SH-SY5Y (cell line): ENCODE measurements around the gene C1QA.

Experiments
- GATA2 ChIP-seq: IDR thresholded peaks from 2 replicates; pipeline ENCODE4 v1.6.1; 2011; ENCODE audit warnings: mild to moderate bottlenecking, low read depth, low read length
- GATA3 ChIP-seq: IDR thresholded peaks from 2 replicates; pipeline ENCODE4 v1.6.1; 2011; ENCODE audit warnings: low read depth, mild to moderate bottlenecking, low read length, moderate library complexity

The C1QA gene

DNA sequence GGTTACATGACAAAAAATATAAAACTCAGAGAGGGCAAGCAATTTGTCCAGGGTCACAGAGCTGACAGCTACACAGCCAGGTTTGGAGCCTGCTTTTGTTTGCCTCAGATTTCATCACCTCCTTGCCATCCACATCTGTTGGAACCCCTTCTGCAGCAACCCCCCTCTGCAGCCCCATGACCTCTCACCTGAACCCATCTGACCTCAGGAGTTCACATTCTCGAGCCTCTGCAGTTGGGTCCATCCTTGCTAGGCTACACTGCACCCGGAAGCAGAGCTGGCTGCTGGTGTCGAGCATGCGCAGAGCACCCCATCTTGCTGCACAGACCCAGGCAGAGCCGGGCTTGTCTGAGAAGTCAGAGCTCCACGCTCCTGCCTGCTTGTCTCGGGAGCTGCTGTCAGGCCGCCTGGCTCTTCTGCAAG is 26.6 kb downstream of the C1QA start:
- TF ChIP-seq GATA3 (no peak), GATA2 (no peak)

DNA sequence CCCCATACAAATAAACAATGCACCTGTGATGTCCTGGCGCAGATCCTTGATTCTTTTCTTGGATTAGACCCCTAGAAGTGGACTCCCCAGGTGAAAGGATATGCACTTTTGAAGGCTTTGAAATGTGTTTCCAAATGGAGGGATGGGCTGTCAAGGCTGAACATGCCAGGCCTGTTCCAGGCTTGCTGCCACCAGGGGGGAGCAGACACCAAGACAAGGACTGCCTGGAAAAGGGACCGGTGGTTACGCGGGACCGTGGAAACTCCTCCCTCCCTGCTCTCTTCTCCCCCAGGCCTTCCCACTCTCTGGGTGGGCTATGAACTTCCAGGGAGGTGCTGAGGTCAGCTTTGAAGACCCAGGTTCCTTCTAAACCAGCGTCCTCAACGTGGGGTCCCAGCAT is 29.3 kb downstream of the C1QA start:
- TF ChIP-seq GATA2 (no peak), GATA3 (no peak)

DNA sequence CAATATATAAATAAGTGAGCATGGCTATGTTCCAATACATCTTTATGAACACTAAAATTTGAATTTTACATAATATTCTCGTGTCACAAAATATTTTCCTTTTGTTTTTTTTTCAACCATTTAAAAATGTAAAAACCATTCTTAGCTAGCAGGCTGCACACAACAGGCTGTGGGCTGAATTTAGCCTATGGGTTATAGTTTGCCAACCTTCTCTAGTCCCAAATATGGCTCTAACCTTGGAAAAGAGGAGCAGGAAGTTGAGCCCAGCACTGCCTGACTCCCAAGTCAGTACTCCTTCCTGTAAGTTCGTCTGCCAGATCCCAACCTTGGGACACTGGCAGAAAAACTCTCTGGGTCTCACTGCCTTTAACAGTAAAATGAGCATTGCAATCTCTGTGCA is 30.0 kb downstream of the C1QA start:
- TF ChIP-seq GATA3: no peak
- no peak for TF ChIP-seq GATA2

DNA sequence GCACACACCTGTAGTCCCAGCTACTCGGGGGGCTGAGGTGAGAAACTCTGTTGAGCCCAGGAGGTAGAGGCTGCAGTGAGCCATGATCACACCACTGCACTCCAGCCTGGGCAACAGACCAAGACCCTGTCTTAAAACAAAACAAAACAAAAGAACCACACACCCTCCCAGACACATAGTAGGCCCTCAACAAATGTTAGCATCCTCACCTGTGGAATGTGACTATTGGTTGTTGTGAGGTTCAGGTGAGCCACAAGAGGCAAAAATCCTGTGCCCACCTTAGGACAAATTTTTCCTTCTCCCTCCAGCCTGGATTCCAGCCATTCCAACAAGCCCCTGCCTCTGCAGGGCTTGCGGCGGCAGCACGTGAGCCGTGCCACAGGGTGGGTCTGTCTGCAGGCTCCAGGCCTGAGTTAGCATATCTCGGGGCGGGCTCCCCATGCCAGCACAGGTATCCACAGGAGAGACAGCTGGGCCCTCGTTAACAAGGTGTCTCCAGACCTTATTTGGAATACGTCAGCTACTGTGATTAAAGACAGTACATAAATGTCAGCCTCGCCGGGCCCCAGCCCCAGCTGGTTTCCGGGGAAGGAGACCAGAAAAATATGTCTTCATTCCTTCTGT is 34.0 kb downstream of the C1QA start:
- no peak for TF ChIP-seq GATA2
- TF ChIP-seq GATA3: no peak

DNA sequence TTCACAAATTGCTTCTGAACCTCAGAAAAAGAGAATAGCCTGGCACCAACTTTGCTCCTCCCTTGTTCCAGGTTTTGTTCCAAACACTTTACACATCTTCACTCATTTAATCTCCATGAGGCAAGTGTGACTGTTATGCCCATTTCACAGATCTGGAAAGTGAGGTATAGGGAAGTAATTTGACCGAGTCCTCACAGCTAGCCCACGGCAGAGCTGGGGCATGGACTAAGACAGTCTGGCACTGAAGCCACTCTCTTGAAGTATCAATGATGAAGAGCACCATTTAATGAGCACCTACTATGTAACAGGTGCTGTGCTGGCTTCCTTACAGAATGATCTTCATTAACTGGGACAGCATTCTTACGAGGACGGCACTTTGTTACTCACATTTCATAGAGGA is 35.6 kb downstream of the C1QA start:
- TF ChIP-seq GATA2: no peak
- no peak for TF ChIP-seq GATA3

DNA sequence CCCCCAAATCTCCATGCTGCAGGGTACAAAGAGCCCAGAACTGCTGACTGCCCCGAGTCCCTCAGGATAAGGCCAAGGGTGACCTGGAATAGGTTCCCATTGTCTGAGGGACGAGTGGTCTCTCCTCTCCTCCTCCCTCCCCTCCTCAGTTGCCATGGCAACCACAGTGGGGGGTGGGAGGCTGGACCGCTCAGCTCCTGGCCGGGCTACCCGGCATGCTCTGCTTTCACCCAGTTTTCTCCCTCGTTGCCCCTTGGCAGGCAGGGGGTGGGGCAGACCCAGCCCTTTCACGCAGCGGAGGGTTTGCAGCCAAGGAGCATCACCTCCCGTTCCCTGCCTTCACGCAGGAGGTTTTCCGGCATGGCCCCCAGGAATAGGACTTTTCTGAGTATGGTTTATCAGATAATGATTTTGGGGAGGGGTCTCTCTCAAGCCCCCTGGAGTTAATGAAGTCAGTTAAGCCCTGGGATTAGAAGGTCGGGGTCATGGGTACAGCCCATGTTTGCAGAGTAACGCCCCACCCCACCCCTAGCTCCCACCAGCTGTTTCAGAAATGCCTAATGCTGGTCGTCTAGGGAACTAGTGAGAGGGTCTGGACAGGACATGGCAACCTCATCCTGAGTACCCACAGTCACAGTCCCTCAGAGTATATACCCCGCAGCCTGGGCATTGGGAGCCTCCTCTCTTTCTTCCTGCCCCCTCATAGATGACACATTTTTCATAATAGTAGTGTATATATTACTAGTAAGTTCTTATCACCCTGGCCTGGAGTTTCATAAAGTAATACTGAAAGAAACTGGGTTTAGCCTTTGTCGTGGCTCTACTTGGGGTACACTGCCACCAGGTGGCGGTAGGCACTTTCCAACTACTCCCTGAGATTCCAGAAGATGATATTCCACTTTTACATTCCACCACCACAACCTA is 37.3 kb downstream of the C1QA start:
- TF ChIP-seq GATA3: no peak
- TF ChIP-seq GATA2: peak; percentile 72

DNA sequence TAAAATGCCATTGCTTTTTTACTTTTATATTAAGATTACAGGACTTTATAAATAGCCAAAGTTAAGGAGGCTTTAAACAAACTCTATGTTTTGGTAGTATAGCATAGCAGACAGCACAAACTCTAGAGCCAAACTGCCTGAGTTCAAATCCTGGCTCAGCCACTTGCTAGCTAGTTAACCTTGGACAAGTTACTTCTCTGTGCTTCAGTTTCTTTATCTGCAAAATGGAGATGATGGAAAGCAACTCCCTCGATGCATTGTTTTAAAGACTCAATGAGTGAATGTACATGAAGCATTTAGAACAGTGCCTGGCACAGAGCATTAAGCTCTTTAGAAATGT is 38.0 kb downstream of the C1QA start:
- TF ChIP-seq GATA2 (no peak), GATA3 (no peak)

DNA sequence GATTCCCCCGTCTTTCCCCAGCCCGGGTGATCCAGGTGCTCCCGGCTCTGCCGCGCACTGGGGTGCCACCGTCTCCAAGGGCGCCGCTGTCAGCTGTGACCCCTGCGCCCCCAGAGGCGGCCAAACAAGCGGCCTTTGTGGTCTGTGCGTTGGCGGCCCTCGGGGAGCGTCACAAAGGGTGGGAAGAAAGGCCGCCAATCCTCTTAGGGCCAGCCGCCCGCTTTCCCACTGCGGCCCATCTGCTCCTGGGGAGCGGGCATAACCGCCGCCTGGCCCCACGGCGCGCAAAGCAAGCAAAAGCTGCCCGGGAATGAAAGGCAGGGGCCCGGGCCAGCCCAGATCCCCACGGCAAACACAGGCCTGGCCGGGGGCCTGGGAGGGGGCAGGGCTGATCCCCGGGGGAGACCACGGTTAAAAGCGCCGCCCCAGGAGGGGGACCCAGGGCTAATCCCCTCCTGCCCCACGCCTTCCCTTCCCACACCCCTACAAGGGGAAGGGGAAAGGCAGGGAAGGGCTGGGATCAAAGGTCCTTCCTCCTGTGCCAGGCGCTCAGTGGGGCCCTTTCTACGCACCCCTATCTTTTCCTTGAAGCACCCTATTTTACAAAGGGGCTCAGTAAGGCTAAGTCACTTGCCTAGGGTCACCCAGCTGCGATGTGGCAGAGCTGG is 40.6 kb downstream of the C1QA start:
- TF ChIP-seq GATA2 (no peak), GATA3 (no peak)

DNA sequence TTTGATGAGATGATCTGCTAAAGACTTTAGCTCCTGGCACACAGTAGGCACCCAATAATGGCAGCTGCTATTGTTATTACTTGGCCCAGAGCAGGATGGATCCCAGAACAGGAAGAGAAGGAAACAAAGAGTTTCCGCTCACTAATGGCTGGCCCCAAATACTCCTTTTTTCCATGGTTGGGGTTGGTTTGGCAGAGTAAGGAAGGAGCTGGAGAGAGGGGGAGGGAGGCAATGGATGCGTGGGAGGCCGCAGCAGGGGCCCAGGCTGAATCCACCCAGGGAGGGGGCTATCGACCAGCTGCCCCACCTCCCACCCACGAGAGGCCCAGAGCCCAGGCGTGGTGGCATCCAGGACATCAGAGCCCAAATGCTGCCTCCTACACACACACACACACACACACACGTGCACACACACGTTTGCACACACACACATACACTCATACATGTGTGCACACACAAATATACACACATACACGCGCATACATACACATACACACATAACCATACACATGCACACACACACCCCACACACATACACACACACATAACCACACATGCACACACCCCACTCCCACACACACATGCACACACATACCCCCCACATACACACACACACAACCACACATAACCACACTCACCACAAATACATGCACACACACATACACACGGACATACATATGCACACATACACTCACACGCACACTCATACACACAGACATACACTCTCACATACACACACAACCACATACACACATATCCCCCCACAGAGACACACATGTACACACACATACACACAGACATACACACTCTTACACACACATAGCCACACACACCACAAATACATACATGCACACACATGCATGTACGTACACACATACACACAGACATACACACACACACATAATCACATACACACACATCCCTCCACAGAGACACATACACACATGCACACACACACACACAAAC is 41.8 kb downstream of the C1QA start:
- TF ChIP-seq GATA3 (no peak), GATA2 (no peak)

DNA sequence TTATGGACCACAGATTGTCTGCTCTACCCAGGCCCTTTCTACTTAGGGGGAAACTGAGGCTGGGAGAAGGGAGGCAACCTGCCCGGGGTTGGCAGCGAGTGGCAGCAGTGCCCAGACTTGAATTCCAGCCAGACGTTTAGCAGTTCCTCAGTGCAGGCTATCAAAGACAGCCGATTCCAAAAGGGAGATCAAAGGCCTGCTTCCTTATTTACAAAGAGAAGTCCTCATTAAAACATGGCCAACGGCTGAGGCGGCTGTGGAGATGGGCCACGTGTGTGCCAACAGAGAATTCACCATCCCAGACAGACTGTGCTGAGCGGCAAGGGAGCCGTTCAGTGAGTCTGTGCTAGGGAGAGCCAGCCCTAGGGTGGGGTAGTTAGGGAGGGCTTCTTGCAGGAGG is 44.3 kb downstream of the C1QA start:
- TF ChIP-seq GATA3: no peak
- TF ChIP-seq GATA2: no peak

DNA sequence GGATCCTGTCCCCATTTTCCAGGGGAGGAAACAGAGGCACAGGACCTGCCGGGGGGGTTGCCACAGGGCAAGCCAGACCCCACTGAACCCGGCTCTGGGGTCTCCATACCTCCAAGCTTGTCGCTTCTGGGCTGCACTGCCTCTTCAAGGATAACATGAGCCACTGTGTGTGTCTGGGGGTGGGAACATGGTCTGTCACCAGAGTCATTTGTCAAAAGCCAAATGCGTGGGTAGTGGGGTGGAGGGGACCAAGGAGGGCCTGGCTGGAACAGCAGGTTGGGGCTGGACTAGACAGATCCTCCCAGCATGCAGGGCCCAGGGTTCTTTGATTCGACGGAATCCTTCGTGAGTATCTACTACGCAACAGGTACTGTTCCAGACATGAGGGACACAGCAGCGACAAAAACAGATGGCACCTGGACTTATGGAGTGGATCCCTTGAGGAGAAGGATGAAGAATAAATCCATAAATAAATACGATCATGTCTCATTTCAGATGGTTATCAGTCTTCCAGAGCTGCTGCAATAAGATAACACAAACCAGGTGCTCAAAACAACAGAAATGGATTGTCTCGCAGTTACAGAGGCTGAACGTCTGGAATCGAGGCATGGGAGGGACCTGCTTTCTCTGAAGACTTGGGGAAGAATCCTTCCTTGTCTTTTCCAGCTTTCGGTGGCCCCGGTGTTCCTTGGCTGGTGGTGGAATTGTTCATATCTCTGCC is 45.3 kb downstream of the C1QA start:
- no peak; the same call in 1 of the 2 replicates for TF ChIP-seq GATA3
- TF ChIP-seq GATA2: peak; percentile 94

DNA sequence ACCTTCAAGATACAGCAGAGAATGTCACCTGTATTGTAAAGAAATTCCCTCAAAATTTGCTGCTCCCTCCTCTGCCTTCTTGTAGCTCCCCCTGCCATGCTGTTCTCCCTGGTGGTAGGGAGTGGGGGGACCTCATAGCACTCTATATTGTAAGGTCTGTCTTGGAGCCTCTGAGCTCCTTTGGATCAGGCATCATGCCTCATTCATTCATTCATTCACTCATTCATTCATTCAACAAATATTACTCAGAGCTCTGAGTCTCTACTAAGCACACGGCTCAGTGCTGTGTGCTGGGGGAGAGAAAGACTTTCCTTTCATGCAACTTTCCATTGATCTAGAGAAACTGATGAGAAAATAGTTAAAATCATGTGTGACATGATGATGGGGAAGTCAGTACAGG is 47.1 kb downstream of the C1QA start:
- TF ChIP-seq GATA3 (no peak), GATA2 (no peak)

DNA sequence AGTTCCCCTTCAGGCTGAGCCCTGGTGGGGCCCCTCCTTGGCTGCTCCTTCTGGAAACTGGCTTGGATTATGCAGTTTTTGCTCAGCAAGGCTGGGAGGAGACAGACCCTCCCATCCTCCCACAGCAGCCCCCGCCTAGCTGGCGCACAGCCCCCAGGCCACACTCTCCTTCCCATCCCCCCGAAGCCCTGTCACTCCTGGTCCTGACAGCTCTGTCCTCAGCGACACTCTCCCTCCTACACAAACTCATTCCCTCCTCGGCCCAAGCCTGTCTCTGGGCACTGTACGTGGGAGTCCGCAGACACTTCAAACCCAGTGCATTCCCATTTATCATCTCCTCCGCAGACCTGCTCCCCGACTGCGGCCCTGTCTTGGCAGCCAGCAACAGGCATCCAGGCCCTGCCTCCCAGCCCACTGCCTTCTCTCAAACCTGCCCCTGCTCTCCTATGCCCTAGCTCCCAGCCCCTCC is 49.2 kb downstream of the C1QA start:
- TF ChIP-seq GATA2 (no peak), GATA3 (no peak)

DNA sequence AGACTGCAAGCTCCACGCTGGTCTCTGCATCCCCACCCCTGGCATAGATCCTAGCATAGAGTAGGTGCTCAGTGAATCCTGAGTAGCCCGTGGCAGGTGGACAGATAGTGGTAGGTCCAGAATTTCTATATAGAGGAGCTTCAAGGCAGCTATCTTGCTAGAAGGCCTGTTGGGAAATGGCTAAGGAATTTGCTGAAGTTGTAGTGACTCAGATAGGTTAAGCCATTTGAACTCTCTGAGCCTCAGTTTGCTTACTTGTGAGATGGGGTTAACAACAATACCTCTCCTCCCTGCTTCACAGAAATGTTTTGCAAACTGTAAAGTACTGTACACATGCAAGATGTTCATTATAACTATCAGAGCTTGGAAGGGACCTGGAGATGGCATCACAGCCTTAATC is 50.8 kb downstream of the C1QA start:
- TF ChIP-seq GATA3 (no peak), GATA2 (no peak)
